ENCODE data around the gene SPEN.

SPEN gene

DNA sequence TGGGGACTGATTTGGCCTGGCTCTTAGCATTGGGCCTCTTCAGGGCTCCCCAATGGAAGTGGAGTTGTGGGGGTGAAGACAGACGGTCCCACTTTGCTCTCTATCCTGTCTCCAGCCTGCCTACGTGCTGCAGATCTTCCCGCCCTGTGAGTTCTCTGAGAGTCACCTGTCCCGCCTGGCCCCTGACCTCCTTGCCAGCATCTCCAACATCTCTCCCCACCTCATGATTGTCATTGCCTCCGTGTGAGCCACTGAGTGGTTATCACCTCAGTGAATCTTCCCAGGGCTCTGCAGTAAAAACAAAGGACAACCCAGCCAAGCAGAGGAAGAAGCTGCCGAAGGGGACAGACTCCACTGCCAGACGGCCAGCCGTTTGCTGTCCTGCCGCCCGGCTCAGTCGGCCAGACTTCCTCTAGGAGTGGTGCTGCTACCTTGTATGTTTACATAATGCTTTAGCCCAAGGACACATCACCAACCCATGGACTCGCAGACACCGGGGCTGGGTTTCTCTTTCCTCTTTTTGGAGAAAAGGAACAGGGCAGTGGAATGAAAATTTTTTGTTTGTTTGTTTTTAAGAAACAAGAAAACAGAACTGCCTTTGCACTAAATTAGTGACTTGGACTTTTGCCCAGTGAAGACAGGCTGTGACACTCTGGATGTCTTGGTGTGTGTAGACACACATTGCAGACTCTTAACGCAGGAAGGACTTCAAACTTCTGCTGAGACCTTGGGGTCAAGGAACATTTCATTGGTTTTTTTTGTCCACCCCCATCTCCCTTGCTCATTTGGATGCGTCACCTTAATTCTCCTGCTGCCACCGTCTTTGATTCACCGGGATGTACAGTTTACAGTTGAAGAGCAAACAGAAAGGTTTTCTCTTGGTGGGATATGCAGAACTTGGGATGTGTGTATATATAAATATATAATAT, 91.9 kb downstream of the SPEN start:
- Histone ChIP-seq H3K27ac (ENCODE audit: low read length) (no peak overlapping the region), H3K27me3 (ENCODE audit: insufficient read depth, low read length, poor library complexity) (no peaks in the 10 kb centered on the region), H3K4me2 (ENCODE audit: insufficient read depth, low read length) (no peak overlapping the region), H3K79me2 (ENCODE audit: insufficient read depth, low read length) (no peaks in the 10 kb centered on the region), H4K20me1 (ENCODE audit: insufficient read depth, low read length) (peaks cover 75% of the 10 kb centered on the region), H3K9ac (ENCODE audit: low read depth, low read length) (no peak overlapping the region), H3K4me3 (ENCODE audit: low read depth in 1 of 2, low read length in 2 of 2) (no peak overlapping the region), H3K9me3 (ENCODE audit: insufficient read depth, low read length, severe bottlenecking) (no peaks in the 10 kb centered on the region), H3K4me1 (ENCODE audit: insufficient read depth, low read length) (no peaks in the 10 kb centered on the region), H3K36me3 (ENCODE audit: insufficient read depth, low read length) (peaks cover 97% of the 10 kb centered on the region), H2AFZ (ENCODE audit: low read depth, low read length) (no peak overlapping the region)
- TF ChIP-seq EZH2 (IDR thresholded peaks at IDR 0.05; ENCODE audit: borderline replicate concordance, low read depth, low read length, severe bottlenecking): no peak
- TF ChIP-seq, protein P1, sequence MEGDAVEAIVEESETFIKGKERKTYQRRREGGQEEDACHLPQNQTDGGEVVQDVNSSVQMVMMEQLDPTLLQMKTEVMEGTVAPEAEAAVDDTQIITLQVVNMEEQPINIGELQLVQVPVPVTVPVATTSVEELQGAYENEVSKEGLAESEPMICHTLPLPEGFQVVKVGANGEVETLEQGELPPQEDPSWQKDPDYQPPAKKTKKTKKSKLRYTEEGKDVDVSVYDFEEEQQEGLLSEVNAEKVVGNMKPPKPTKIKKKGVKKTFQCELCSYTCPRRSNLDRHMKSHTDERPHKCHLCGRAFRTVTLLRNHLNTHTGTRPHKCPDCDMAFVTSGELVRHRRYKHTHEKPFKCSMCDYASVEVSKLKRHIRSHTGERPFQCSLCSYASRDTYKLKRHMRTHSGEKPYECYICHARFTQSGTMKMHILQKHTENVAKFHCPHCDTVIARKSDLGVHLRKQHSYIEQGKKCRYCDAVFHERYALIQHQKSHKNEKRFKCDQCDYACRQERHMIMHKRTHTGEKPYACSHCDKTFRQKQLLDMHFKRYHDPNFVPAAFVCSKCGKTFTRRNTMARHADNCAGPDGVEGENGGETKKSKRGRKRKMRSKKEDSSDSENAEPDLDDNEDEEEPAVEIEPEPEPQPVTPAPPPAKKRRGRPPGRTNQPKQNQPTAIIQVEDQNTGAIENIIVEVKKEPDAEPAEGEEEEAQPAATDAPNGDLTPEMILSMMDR (IDR thresholded peaks at IDR 0.05; ENCODE audit: borderline replicate concordance, extremely low read depth, low read length, poor library complexity, severe bottlenecking): no peak
- DNase-seq (no peak), ATAC-seq (ENCODE audit: insufficient read depth, low read depth) (no peak)

DNA sequence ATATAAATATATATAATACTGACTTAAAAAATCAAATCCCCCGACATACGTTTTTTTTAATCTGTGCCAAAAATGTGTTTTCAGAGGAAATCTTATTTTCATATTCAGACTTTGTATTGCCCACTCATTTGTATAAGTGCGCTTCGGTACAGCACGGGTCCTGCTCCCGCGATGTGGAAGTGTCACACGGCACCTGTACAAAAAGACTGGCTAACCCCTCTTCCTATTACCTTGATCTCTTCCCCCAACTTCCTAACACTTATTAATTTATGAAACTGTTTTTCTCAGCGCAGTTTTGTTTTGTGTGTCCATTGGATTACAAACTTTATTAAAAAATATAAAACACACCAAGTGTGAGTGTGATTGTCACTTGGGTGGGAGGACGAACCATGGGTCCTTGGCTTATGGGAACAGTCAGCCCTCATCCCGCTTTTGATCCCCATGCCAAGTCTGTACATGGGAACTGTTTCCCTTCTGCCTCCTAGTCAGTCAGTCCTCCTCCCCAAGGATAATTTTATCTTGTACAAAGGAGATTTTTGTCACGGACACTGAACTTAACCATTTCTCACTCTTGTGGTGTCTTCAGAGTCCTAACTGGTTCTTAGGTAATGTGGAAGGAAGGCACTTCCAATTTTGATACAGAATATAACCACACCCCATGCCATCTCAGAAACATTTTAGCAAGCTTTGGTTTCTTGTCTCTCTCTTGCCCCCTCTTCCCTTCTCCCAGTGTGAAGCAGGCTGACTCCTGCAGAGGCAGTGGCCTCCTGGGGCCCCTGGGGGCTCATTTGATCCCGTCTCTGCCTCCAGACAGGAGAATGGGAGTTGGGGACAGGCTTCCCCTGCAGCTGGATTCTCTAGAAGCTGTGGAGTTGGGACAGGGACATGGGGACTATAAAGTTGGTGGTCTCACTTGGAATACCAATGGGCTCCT, 92.9 kb downstream of the SPEN start:
- Histone ChIP-seq H3K36me3 (ENCODE audit: insufficient read depth, low read length) (peaks cover 97% of the 10 kb centered on the region), H3K27me3 (ENCODE audit: insufficient read depth, low read length, poor library complexity) (no peaks in the 10 kb centered on the region), H4K20me1 (ENCODE audit: insufficient read depth, low read length) (peaks cover 74% of the 10 kb centered on the region), H3K4me3 (ENCODE audit: low read depth in 1 of 2, low read length in 2 of 2) (no peak overlapping the region), H2AFZ (ENCODE audit: low read depth, low read length) (no peak overlapping the region), H3K27ac (ENCODE audit: low read length) (no peak overlapping the region), H3K4me2 (ENCODE audit: insufficient read depth, low read length) (no peak overlapping the region), H3K9me3 (ENCODE audit: insufficient read depth, low read length, severe bottlenecking) (no peaks in the 10 kb centered on the region), H3K9ac (ENCODE audit: low read depth, low read length) (no peak overlapping the region), H3K79me2 (ENCODE audit: insufficient read depth, low read length) (peaks cover under 1% of the 10 kb centered on the region; the same call in 1 of the 2 replicates), H3K4me1 (ENCODE audit: insufficient read depth, low read length) (no peaks in the 10 kb centered on the region)
- DNase-seq (no peak), ATAC-seq (ENCODE audit: insufficient read depth, low read depth) (no peak)
- TF ChIP-seq, protein P1 (IDR thresholded peaks at IDR 0.05; ENCODE audit: borderline replicate concordance, extremely low read depth, low read length, poor library complexity, severe bottlenecking): no peak
- TF ChIP-seq EZH2 (IDR thresholded peaks at IDR 0.05; ENCODE audit: borderline replicate concordance, low read depth, low read length, severe bottlenecking): no peak

DNA sequence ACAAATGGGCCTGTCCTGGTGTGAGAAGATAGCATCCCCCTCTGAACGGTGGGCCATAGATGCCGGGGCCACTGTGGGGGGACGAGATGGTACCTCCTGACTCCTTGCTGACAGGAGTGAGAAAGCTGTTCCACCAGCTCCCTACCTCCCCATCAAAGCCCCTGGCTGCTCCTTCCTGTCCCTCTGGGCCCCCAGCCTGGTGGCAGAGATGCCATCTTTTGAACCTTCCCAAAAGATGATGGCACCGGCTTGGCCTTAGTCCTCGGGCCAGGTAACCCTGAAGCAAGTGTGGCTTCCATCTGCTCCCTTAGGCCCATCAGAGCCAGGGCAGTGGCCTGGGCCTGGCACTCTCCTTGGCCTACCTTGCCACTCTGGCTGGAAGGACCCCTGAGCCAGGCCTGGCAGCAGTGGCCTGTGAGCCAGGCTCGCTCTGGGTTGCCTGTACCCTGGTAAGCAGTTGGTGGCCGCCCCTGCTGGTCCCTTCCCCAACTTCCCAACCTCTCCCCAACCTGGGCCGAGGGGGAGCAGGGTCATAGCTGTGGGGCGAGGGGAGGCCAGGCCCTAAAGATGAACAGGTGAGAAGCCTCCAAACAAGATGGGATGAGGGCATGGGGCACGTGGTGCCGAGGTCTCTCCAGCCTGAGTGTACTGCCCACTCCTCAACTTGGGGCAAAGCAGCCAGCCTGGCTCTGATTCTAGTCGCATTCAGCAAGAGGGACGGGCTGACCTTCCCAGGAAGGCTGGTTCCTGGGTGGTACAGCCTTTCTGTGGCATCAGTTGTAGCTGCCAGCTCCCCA, 93.7 kb downstream of the SPEN start:
- peaks cover 98% of the 10 kb centered on the region for H3K36me3 ChIP-seq (ENCODE audit: insufficient read depth, low read length)

More for the DNA sequence above, 93.7 kb downstream of the SPEN start:
- peaks cover 2% of the 10 kb centered on the region; the same call in 1 of the 2 replicates for H3K79me2 ChIP-seq (ENCODE audit: insufficient read depth, low read length)
- H3K27ac ChIP-seq (ENCODE audit: low read length): no peak overlapping the region
- peaks cover 75% of the 10 kb centered on the region for H4K20me1 ChIP-seq (ENCODE audit: insufficient read depth, low read length)
- H3K27me3 ChIP-seq (ENCODE audit: insufficient read depth, low read length, poor library complexity): no peaks in the 10 kb centered on the region
- no peaks in the 10 kb centered on the region for H3K9me3 ChIP-seq (ENCODE audit: insufficient read depth, low read length, severe bottlenecking)
- ATAC-seq (ENCODE audit: insufficient read depth, low read depth) (peak; percentile 13; the same call in 1 of the 3 replicates), DNase-seq (peak; percentile 5)
- TF ChIP-seq EZH2 (IDR thresholded peaks at IDR 0.05; ENCODE audit: borderline replicate concordance, low read depth, low read length, severe bottlenecking): no peak
- TF ChIP-seq, protein P1 (IDR thresholded peaks at IDR 0.05; ENCODE audit: borderline replicate concordance, extremely low read depth, low read length, poor library complexity, severe bottlenecking): no peak
- no peaks in the 10 kb centered on the region for H3K4me1 ChIP-seq (ENCODE audit: insufficient read depth, low read length)
- H3K4me3 ChIP-seq (ENCODE audit: low read depth in 1 of 2, low read length in 2 of 2): no peak overlapping the region
- no peak overlapping the region for H2AFZ ChIP-seq (ENCODE audit: low read depth, low read length)
- H3K9ac ChIP-seq (ENCODE audit: low read depth, low read length): no peak overlapping the region
- no peak overlapping the region for H3K4me2 ChIP-seq (ENCODE audit: insufficient read depth, low read length)
